Activated CD8-positive, alpha-beta T cell treated with anti-CD3 and anti-CD28 coated beads for 36 hours (primary cell): ENCODE measurements around the gene PPP2R2C. TPM values are rescaled to one million over a fixed set of nuclear protein-coding genes. Genes with fewer than 3 reads are reported as not detected.

ENCODE experiments used
- ATAC-seq: fragments of 200-7000 bp; cut with Tn5 transposase; one replicate; pipeline ENCODE4 v1.10.0; 2021; ENCODE audit warnings: mild to moderate bottlenecking, moderate library complexity
- CTCF ChIA-PET: fragments of 350-600 bp; sonication (Branson Sonifier 250); formaldehyde crosslinking; loops from one replicate; lab custom pipeline; 2021; ENCODE audit warnings: antibody characterized with exemption; lab: Charles Lee
- POLR2A ChIA-PET: fragments of 350-600 bp; sonication (Branson Sonifier 250); formaldehyde crosslinking; loops from one replicate; lab custom pipeline; 2021; ENCODE audit warnings: antibody characterized with exemption; lab: Charles Lee
- DNase-seq: peaks from one replicate; pipeline ENCODE4 v3.0.0-alpha.2; 2020
- H3K27ac Mint-ChIP-seq: one replicate; pipeline ENCODE4 v1.8.0; 2021; ENCODE audit warnings: mild to moderate bottlenecking, mixed read lengths
- H3K27me3 Mint-ChIP-seq: one replicate; pipeline ENCODE4 v1.8.0; 2021; ENCODE audit warnings: mixed read lengths
- H3K36me3 Mint-ChIP-seq: one replicate; pipeline ENCODE4 v1.8.0; 2021; ENCODE audit warnings: low read depth, mixed read lengths
- H3K4me1 Mint-ChIP-seq: one replicate; pipeline ENCODE4 v1.8.0; 2021; ENCODE audit warnings: low read depth, mixed read lengths
- H3K4me3 Mint-ChIP-seq: one replicate; pipeline ENCODE4 v1.8.0; 2021; ENCODE audit warnings: mild to moderate bottlenecking, moderate library complexity, mixed read lengths
- H3K9me3 Mint-ChIP-seq: one replicate; pipeline ENCODE4 v1.8.0; 2021; ENCODE audit warnings: mixed read lengths
- CTCF ChIP-seq: fragments of 200-600 bp; IDR thresholded peaks from one replicate; pipeline ENCODE4 v1.8.0; 2022; ENCODE audit warnings: antibody characterized with exemption, mild to moderate bottlenecking
- intact Hi-C: fragments of 100-400 bp; cut with micrococcal nuclease; formaldehyde crosslinking; loops from one replicate; pipeline ENCODE4 v1.10.0; 2022
- total RNA-seq, 2 experiments: library from RNA; stranded (reverse); gene quantifications; one replicate each; pipeline ENCODE4 v1.2.3, GENCODE V29; 2021

The PPP2R2C gene
- total RNA-seq, 2 experiments from 2014 or later, result not detected

- peaks cover 19% of the 10 kb centered on the region for H3K4me1 Mint-ChIP-seq
- ChIA-PET CTCF (interaction anchor here (1.5 to 1.9 kb wide), 2 partner anchors 23 to 54 kb away, joined by 4 to 10 read pairs; no protein-coding TSS in a partner anchor), POLR2A (no interaction called here)
- no peaks in the 10 kb centered on the region for H3K9me3 Mint-ChIP-seq
- DNase-seq (no peak), ATAC-seq (no peak)
- no peak overlapping the region for H3K4me3 Mint-ChIP-seq
- peaks cover 2% of the 10 kb centered on the region for H3K27me3 Mint-ChIP-seq
- no peaks in the 10 kb centered on the region for H3K36me3 Mint-ChIP-seq
- no peak overlapping the region for H3K27ac Mint-ChIP-seq
- intact Hi-C loops, result no loop called here
- no peak for TF ChIP-seq CTCF
Observed at GRCh38 chr4:6273661-6273990, 198.8 kb downstream of the PPP2R2C start.

- Mint-ChIP-seq H3K4me3 (no peak overlapping the region), H3K36me3 (no peaks in the 10 kb centered on the region), H3K27ac (no peak overlapping the region), H3K4me1 (peaks cover 16% of the 10 kb centered on the region), H3K9me3 (no peaks in the 10 kb centered on the region), H3K27me3 (peaks cover 4% of the 10 kb centered on the region)
- no peak for TF ChIP-seq CTCF
- ChIA-PET POLR2A (no interaction called here), CTCF (interaction anchor here (1.5 to 1.9 kb wide), 2 partner anchors 23 to 54 kb away, joined by 4 to 10 read pairs; no protein-coding TSS in a partner anchor)
- ATAC-seq (no peak), DNase-seq (no peak)
- intact Hi-C loops, result no loop called here
Observed at GRCh38 chr4:6272863-6273660, 199.4 kb downstream of the PPP2R2C start.

GRCh38 chr4:6271701-6272465, 200.5 kb downstream of the PPP2R2C start:
- intact Hi-C loops, result no loop called here
- ChIA-PET POLR2A (interaction anchor here (0.6 kb wide), 1 partner anchor 56 kb away, joined by 3 read pairs; no protein-coding TSS in a partner anchor), CTCF (interaction anchor here (0.6 to 5.8 kb wide), 4 partner anchors 22 to 1133 kb away, joined by 3 to 40 read pairs (median 10); no protein-coding TSS in a partner anchor)
- Mint-ChIP-seq H3K27me3 (peaks cover 9% of the 10 kb centered on the region), H3K27ac (no peak overlapping the region), H3K4me3 (no peak overlapping the region), H3K36me3 (no peaks in the 10 kb centered on the region), H3K9me3 (no peaks in the 10 kb centered on the region), H3K4me1 (peaks cover 18% of the 10 kb centered on the region)
- no peak for TF ChIP-seq CTCF
- ATAC-seq (no peak), DNase-seq (no peak)

GRCh38 chr4:6271206-6271605, 201.2 kb downstream of the PPP2R2C start:
- H3K27me3 Mint-ChIP-seq, result peaks cover 9% of the 10 kb centered on the region
- DNase-seq, result no peak
- CTCF ChIA-PET, result interaction anchor here (3.4 to 5.8 kb wide), 2 partner anchors 21 to 56 kb away, joined by 15 to 40 read pairs; no protein-coding TSS in a partner anchor
- no peak for TF ChIP-seq CTCF
- H3K4me3 Mint-ChIP-seq, result peak overlapping the region; percentile 74
- intact Hi-C loops, result no loop called here
- POLR2A ChIA-PET, result interaction anchor here (0.6 kb wide), 2 partner anchors 21 to 56 kb away, joined by 3 to 4 read pairs; no protein-coding TSS in a partner anchor
- no peaks in the 10 kb centered on the region for H3K9me3 Mint-ChIP-seq
- H3K27ac Mint-ChIP-seq, result no peak overlapping the region
- H3K4me1 Mint-ChIP-seq, result peaks cover 18% of the 10 kb centered on the region
- ATAC-seq, result no peak
- H3K36me3 Mint-ChIP-seq, result no peaks in the 10 kb centered on the region
